DOHH2 (cell line): Measurements from ENCODE around the gene RSPH6A.

Experiments used
- H3F3A ChIP-seq: fragments of 200-600 bp; sonication (generic), shearing (Covaris generic); 2 replicates; pipeline ENCODE4 v1.6.0; 2016; ENCODE audit warnings: antibody characterized with exemption, mild to moderate bottlenecking; ENCODE audit not compliant: control insufficient read depth, insufficient read depth
- H3K27ac ChIP-seq: fragments of 200-600 bp; sonication (generic); 2 replicates; pipeline ENCODE4 v1.5.1; 2014; ENCODE audit warnings: low read depth, mild to moderate bottlenecking, low read length, moderate library complexity
- H3K27me3 ChIP-seq: fragments of 200-600 bp; sonication (generic); 2 replicates; pipeline ENCODE4 v1.6.1; 2014; ENCODE audit warnings: mild to moderate bottlenecking, low read length, mixed read lengths; ENCODE audit not compliant: control insufficient read depth
- H3K36me3 ChIP-seq: fragments of 200-600 bp; sonication (generic); 2 replicates; pipeline ENCODE4 v1.6.1; 2014; ENCODE audit warnings: mild to moderate bottlenecking, low read length, moderate library complexity, mixed read lengths; ENCODE audit not compliant: control insufficient read depth
- H3K4me1 ChIP-seq: fragments of 200-600 bp; sonication (generic); 2 replicates; pipeline ENCODE4 v1.6.1; 2014; ENCODE audit warnings: mild to moderate bottlenecking, low read length, mixed read lengths; ENCODE audit not compliant: control insufficient read depth
- H3K4me2 ChIP-seq: fragments of 200-600 bp; sonication (generic); 2 replicates; pipeline ENCODE4 v1.6.0; 2014; ENCODE audit warnings: mild to moderate bottlenecking, low read length, moderate library complexity
- H3K4me3 ChIP-seq: fragments of 200-600 bp; sonication (generic); 2 replicates; pipeline ENCODE4 v1.5.1; 2014; ENCODE audit warnings: mild to moderate bottlenecking, low read length, mixed read lengths
- H3K79me2 ChIP-seq: fragments of 200-600 bp; sonication (generic); 2 replicates; pipeline ENCODE4 v1.6.1; 2014; ENCODE audit warnings: mild to moderate bottlenecking, low read length, mixed read lengths; ENCODE audit not compliant: control insufficient read depth
- H3K9me2 ChIP-seq: fragments of 200-600 bp; sonication (generic); replicated peaks from 2 replicates; pipeline ENCODE4 v1.6.1; 2014; ENCODE audit warnings: mild to moderate bottlenecking, low read length, mixed read lengths; ENCODE audit not compliant: control insufficient read depth
- H3K9me3 ChIP-seq: fragments of 200-600 bp; sonication (generic); 2 replicates; pipeline ENCODE4 v1.6.1; 2014; ENCODE audit warnings: antibody characterized with exemption, low read length, mixed read lengths; ENCODE audit not compliant: control insufficient read depth, insufficient read depth
- H4K20me1 ChIP-seq: fragments of 200-600 bp; sonication (generic); 2 replicates; pipeline ENCODE4 v1.6.0; 2014; ENCODE audit warnings: low read depth, mild to moderate bottlenecking, antibody characterized with exemption, low read length, moderate library complexity; ENCODE audit not compliant: control insufficient read depth, insufficient read depth
- CTCF ChIP-seq: fragments of 200-600 bp; sonication (generic); IDR thresholded peaks from one replicate; pipeline ENCODE4 v1.5.1; 2014; ENCODE audit warnings: antibody characterized with exemption, mild to moderate bottlenecking, low read depth, low read length; ENCODE audit not compliant: poor library complexity, severe bottlenecking
- EZH2phosphoT487 ChIP-seq: fragments of 200-600 bp; sonication (generic); IDR thresholded peaks from 2 replicates; pipeline ENCODE4 v1.6.1; 2017; ENCODE audit warnings: borderline replicate concordance, mild to moderate bottlenecking, antibody characterized with exemption, low read length, moderate library complexity, mixed read lengths

RSPH6A gene

DNA sequence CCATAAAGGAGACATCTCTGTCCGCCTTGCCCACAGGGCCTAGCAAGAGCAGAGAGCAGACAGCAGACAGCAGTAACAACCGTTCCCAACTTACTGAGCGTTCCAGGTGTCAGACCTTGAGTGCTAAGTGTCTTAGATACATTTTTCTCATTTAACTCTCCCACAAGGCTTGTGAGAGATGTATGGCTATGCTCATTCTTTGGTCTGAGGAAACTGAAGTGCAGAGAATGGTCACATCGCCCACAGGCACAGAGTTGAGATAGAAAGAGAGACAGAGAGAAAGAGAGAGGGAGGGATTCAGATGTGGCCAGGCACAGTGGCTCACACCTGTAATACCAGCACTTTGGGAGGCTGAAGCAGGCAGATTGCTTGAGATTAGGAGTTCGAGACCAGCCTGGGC is 67.6 kb downstream of the RSPH6A start:
- peaks cover 15% of the 10 kb centered on the region for H3K27me3 ChIP-seq
- H3K4me1 ChIP-seq = no peaks in the 10 kb centered on the region
- no peak overlapping the region for H3K4me3 ChIP-seq
- no peaks in the 10 kb centered on the region for H3K9me3 ChIP-seq
- H3K4me2 ChIP-seq = no peak overlapping the region
- TF ChIP-seq CTCF = no peak
- TF ChIP-seq EZH2phosphoT487 = no peak
- no peaks in the 10 kb centered on the region for H3K9me2 ChIP-seq
- H3F3A ChIP-seq = no peaks in the 10 kb centered on the region
- H4K20me1 ChIP-seq = no peaks in the 10 kb centered on the region
- H3K36me3 ChIP-seq = no peaks in the 10 kb centered on the region
- no peaks in the 10 kb centered on the region for H3K79me2 ChIP-seq
- H3K27ac ChIP-seq = no peak overlapping the region

GRCh38 chr19:45746866-45747265 is 68.2 kb downstream of the RSPH6A start:
- Histone ChIP-seq H3K9me3 (no peaks in the 10 kb centered on the region), H3K4me3 (no peak overlapping the region), H3K27ac (no peak overlapping the region), H4K20me1 (no peaks in the 10 kb centered on the region), H3K27me3 (peaks cover 15% of the 10 kb centered on the region), H3K36me3 (no peaks in the 10 kb centered on the region), H3K4me2 (no peak overlapping the region), H3F3A (no peaks in the 10 kb centered on the region), H3K9me2 (no peaks in the 10 kb centered on the region), H3K79me2 (no peaks in the 10 kb centered on the region), H3K4me1 (no peaks in the 10 kb centered on the region)
- TF ChIP-seq EZH2phosphoT487 (no peak), CTCF (no peak)
